Activated CD4-positive, CD25-positive, alpha-beta regulatory T cell treated with anti-CD3 and anti-CD28 coated beads, Interleukin-2, amount 50 U/mL, for 72 hours (primary cell): Measurements from ENCODE around the gene KXD1.
"Not testable (repeated sequence)": the region's sequence is repeated elsewhere in the genome, so short reads cannot be mapped to it uniquely, and the experiment has no call there.

Experiments
- DNase-seq: peaks from one replicate; pipeline ENCODE4 v3.0.0; 2021

The KXD1 gene

DNA sequence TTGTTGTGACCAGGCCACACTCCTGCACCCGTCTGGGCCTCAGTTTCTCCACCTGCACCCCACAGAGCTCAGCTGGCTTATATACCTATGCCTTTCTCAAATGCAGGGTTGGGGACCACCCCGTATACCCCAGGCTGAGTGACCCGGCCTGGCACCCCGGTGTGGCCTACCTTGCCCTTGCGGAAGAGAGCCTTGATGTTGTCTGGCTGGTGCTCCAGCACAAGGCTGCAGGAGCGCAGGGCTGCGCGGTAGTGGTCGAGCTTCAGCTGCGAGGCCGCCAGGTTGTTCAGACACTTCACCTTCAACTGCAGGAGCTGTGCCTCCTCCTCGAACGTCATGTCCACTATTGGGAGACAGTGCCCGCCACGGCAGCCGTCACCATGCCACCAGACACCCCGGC lies 20.2 kb upstream of the KXD1 start:
- DNase-seq: no peak

DNA sequence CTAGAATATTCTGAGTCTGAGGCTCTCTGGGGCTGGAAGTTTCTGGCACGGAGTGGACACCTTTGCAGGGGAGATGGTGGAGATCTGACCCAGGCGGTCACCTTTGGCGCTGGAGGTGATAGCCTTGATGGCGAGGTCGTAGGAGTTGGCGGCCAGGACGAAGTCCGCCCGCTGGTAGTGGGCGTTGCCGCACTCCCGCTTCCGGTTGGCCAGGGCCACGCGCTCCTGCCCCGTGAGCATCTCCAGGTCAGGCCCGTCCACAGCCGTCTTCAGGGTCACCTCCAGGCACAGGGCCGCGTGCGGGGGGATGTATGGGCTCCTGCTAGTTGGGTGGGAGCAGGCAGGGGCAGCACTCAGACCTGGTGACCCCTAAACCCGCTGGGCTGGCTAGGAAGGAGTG lies 19.6 kb upstream of the KXD1 start:
- DNase-seq: no peak

DNA sequence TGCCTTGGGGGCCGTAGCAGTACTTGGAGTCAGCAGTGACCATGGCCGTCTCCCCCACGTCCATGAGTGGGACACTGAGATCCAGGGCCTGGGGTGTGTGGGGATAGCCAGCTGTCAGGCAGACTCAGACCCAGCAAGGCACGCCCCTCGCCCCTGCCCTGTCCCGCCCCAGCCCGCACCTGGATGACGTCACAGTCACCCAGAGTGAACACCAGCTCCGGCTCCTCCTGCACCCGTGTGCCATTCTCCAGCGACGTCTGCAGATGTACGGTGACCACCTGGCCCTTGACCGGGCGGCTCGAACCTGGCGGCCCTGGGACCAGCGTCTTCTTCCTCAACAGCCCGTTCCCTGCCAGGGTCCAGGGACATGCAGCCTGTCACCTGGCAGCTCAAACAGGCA lies 18.3 kb upstream of the KXD1 start:
- DNase-seq: no peak

- DNase-seq: not testable (repeated sequence)
These were observed 17.5 kb upstream of the KXD1 start for GRCh38 chr19:18540200-18540599.

DNA sequence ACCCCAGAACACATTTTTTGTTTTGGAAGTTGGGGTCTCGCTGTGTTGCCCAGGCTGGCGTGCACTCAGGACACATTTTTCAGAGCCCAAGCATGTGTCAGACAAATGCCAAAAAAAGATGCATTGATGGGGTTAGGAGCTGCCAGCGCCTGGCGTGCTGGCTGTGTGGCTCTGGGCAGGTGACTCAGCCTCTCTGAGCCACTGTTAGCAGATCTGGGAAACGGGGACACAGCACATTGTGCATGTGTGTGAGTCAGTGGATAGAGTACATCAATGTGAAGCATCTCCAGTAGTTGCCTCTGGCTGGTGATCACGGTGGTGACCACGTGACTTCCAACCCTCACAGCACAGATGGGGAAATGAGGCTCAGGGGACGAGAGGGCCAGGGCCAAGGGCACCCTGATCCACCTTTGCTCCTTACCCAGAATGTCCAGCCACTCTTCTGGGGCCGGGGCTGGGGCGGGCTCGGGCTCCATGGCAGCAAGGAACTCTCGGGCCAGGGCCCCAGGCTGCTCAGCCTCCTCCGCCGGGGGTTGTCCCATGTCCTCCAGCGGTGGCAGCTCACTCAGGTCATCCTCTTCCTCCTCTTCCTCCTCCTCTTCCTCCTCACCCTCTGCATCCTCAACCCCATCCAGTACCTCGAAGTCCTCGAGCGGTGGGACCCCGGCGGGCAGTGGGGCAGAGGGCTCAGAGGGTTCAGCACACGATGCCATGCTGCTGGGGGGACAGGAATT lies 16.2 kb upstream of the KXD1 start:
- no peak for DNase-seq

- DNase-seq: no peak
These were observed 15.4 kb upstream of the KXD1 start for GRCh38 chr19:18541992-18542940.

DNA sequence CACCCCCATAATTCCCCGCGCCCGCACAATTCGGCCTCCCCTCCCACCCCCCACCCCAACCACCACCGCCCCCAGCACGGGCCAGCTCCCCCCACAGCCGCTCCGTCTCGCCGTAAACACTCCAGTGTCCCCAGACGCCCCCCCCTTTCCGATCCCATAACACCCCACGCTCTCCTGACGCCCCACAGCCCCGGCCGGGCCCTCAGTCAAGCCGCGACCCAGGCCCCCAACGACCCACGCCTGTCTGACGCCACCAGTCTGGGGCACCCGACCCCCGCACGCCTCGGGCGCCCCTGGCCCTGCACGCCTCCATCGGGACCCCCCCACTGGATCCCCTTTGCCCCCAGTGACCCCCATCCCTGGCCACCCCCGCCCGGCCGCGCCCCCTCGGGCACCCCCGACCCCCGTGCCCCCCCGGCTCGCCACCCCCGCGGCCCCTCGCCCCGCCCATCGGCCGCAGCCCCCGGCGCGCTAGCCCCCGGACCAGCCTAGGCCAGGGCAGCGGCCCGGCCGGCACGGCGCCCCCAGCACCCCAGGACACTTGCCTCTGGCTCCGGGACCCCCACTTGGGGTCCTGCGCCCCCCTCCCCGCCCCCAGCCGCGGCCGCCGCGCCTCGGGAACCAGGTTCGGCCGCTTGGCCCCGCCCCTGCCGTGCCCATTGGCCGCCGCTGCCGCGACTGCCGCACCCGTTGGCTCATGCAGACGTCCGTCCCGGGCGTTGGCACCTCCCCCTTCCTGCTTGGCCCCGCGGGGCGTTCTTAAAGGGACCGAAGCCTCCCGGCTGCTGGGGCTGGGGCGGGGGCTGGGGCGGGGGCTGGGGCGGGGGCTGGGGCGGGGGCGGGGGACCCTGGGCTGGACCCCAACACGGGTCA lies 14.5 kb upstream of the KXD1 start, which contains the start of gene FKBP8:
Gene FKBP8, minus strand, starts transcription at position 633 of the 873 bp plus-strand sequence. CDS start 1,603 bp downstream, outside the sequence.
- peak; percentile 96 for DNase-seq

DNA sequence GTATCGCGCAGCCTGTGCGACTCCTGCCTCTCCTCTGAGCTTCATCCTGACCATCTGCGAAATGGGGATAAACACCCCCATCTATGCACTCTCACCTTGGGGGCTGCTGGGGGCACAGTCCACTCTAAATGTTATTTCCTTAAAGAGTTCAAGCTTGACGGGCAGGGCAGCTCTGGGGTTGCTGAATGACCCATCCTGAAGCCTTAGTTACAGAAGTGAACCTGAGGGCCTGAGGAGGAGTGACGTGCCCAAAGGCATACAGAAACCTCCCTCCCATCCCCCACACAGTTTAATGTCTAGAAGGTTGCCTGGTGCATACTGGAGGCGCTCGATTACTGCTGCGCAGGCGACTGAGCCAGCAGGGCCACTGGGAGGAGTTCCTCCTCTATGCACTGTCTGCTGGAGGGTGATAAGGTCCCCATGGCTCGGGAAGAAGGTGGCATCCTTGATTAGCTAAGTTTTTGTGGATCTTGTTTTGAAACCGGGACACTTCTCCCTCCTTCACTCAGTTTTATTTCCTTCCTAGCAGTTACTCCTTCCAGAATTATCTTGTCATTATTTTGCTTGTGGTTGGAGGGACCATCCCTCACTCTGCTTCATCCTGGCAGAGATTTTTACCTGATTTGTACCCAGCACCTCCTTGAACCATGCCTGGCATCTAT lies 13.7 kb upstream of the KXD1 start:
- DNase-seq: peak; percentile 65

DNA sequence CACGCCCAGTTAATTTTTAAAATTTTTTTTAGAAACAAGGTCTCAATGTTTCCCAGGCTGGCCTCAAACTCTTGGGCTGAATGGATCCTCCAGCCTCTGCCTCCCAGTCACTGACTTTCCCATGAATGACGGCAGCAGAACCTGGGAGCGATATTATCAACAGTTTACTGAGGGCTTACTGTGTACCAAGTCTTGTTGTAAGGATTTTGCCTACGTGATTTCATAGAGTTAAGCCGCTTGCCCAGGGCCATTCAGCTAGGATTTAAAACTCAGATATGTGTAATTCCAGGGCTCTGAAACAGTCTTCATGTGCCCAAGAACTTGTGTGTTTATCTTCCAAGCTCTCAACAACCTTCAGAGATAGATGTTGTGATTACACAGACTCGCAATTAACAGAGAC lies 6.0 kb upstream of the KXD1 start:
- DNase-seq: no peak

DNA sequence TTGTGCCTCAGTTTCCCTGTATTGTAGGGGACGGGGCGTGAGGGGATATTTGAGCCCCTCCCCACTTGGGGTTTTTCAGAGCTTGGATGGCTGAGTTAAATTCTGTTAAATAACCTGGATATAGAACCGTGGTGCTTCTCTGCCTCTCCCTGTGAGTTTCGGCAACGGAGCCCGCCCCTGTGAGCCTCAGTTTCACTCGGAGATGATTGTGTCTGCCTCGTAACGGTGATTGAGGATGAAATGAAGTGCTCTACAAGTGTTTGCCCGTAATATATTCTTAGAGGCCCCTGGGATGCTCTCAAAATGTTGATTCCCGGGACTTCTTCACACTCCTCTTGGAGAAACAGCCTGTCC lies 509 bp downstream of the KXD1 start:
- DNase-seq: no peak

- no peak for DNase-seq
These were observed 934 bp downstream of the KXD1 start for GRCh38 chr19:18558604-18559003.

DNA sequence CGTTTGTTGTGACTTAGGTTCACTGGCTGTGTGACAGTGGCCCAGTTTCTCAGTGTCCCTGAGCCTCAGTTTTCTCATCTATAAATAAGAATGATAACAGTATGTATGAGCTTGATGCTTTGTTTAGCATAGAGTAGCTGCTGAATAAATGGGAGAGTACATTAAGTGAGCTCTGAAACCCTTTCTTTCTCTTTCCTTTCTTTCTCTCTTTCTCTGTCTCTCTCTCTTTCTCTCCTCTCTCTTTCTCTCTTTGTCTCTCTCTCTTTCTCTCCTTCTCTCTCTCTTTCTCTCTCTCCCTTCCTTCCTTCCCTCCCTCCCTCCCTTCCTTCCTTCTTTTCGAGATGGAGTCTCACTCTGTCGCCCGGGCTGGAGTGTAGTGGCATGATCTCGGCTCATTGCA lies 2.0 kb downstream of the KXD1 start:
- DNase-seq: no peak

GRCh38 chr19:18562086-18562485 lies 4.4 kb downstream of the KXD1 start:
- DNase-seq: no peak

DNA sequence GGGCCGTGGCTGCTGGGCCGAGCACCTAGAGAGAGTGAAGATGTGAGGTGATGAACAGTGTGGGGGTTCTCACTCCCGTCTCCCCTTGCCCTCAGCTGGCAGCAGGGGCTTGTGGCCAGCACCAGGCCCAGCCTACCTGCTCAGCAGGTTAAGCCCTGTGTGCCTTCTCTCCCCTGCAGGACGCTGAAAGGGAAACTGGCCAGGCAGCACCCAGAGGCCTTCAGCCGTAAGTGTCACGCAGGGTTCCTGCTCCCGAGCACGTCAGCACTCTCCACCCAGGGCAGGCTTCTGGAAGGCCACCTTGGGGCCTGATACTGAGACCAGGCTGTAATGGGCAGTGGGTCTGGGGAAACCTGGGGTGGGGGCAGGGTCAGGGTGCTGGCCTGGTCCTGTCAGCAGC lies 9.3 kb downstream of the KXD1 start:
- no peak for DNase-seq

DNA sequence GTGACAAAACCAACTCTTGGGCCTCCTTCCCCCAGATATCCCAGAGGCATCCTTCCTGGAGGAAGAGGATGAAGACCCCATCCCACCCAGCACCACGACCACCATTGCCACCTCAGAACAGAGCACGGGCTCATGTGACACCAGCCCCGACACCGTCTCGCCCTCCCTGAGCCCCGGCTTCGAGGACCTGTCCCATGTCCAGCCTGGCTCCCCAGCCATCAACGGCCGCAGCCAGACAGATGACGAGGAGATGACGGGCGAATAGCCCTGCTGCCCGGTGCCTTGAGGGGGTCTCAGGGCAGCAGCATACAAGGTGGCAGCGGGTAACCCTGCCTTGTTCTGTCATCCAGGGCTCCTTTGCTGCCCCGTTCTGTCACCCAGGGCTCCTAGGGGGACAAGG lies 10.7 kb downstream of the KXD1 start:
- DNase-seq: no peak

GRCh38 chr19:18571564-18572344 lies 14.1 kb downstream of the KXD1 start, which contains the start of gene UBA52:
Gene UBA52, plus strand, starts transcription at chr19:18571857. Its CDS starts 1,444 bp downstream, at chr19:18573301.
- peak; percentile 99 for DNase-seq

DNA sequence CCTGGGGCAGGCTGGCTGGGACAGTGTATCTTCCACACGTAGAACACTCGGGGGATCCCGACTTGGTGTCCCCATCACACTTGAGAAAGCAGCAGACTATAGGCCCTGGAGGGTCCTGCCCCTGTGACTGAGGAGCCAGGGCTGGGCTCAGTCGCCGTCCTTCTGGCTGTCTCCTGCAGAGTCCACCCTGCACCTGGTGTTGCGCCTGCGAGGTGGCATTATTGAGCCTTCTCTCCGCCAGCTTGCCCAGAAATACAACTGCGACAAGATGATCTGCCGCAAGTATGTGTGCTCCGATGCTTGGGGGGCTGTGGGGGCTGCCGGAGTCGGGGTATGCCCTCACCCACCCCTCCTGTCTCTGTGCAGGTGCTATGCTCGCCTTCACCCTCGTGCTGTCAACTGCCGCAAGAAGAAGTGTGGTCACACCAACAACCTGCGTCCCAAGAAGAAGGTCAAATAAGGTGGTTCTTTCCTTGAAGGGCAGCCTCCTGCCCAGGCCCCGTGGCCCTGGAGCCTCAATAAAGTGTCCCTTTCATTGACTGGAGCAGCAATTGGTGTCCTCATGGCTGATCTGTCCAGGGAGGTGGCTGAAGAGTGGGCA lies 17.1 kb downstream of the KXD1 start:
- no peak for DNase-seq

- no peak for DNase-seq
These were observed 18.7 kb downstream of the KXD1 start for GRCh38 chr19:18576383-18576782.

- no peak for DNase-seq
These were observed 19.8 kb downstream of the KXD1 start for GRCh38 chr19:18577365-18577914.

DNA sequence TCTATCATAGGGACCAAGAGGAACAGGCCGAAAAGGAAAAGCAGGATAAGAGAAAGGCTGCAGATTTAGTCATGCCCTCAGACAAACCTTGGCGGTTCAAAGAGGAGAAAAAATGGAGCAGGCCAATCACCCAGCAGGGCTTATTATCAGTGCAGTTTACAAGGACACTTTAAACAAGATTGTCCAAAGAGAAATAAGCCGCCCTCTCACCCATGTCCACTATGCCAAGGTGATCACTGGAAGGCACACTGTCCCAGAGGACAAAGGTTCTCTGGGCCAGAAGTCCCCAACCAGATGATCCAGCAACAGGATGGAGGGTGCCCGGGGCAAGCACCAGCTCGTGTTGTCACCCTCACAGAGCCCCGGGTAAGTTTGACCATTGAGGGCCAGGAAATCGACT lies 22.6 kb downstream of the KXD1 start:
- no peak for DNase-seq

GRCh38 chr19:18586306-18586705 lies 28.6 kb downstream of the KXD1 start:
- no peak for DNase-seq
